Trophoblast cell (in vitro differentiated cells and primary cell): ENCODE measurements around the gene PAK6.

Source experiments
- DNase-seq, 2 donors: peaks; one replicate each; pipeline ENCODE4 v3.0.0-alpha.2; 2016
- H2AFZ ChIP-seq: 2 replicates; pipeline ENCODE4 v1.6.1; 2013; ENCODE audit warnings: low read length, moderate library complexity, mild to moderate bottlenecking; ENCODE audit not compliant: insufficient read depth, poor library complexity
- H2AK5ac ChIP-seq: 2 replicates; pipeline ENCODE4 v1.6.1; 2013; ENCODE audit warnings: mild to moderate bottlenecking, low read length
- H2BK120ac ChIP-seq: 2 replicates; pipeline ENCODE4 v1.6.1; 2013; ENCODE audit warnings: low read length, mild to moderate bottlenecking, moderate library complexity; ENCODE audit not compliant: insufficient read depth, poor library complexity
- H2BK12ac ChIP-seq: 2 replicates; pipeline ENCODE4 v1.6.1; 2013; ENCODE audit warnings: mild to moderate bottlenecking, low read length, moderate library complexity
- H2BK5ac ChIP-seq: 2 replicates; pipeline ENCODE4 v1.6.1; 2013; ENCODE audit warnings: low read length, low read depth, moderate library complexity, mild to moderate bottlenecking; ENCODE audit not compliant: poor library complexity
- H3K14ac ChIP-seq: 2 replicates; pipeline ENCODE4 v1.6.1; 2013; ENCODE audit warnings: mild to moderate bottlenecking, low read length
- H3K18ac ChIP-seq: 2 replicates; pipeline ENCODE4 v1.6.1; 2013; ENCODE audit warnings: mild to moderate bottlenecking, low read length
- H3K23ac ChIP-seq: 2 replicates; pipeline ENCODE4 v1.6.1; 2013; ENCODE audit warnings: low read length
- H3K27ac ChIP-seq: 2 replicates; pipeline ENCODE4 v1.5.1; 2013; ENCODE audit warnings: low read depth, mild to moderate bottlenecking, inconsistent platforms, low read length, moderate library complexity
- H3K27me3 ChIP-seq: 2 replicates; pipeline ENCODE4 v1.6.1; 2013; ENCODE audit warnings: inconsistent platforms, mild to moderate bottlenecking, low read length, moderate library complexity; ENCODE audit not compliant: insufficient read depth
- H3K36me3 ChIP-seq, 2 experiments: 1 replicate in 1 of 2; 2 replicates in 1 of 2; pipeline ENCODE4 v1.6.1; 2013; ENCODE audit warnings: low read length in 2 of 2, mild to moderate bottlenecking in 2 of 2, moderate library complexity in 1 of 2; ENCODE audit not compliant: insufficient read depth in 2 of 2, control insufficient read depth in 1 of 2
- H3K4ac ChIP-seq: 2 replicates; pipeline ENCODE4 v1.6.1; 2013; ENCODE audit warnings: low read depth, mild to moderate bottlenecking, low read length, moderate library complexity
- H3K4me1 ChIP-seq, 2 experiments: 1 replicate in 1 of 2; 2 replicates in 1 of 2; pipeline ENCODE4 v1.6.1; 2013; ENCODE audit warnings: low read length in 2 of 2, mild to moderate bottlenecking in 2 of 2, moderate library complexity in 1 of 2; ENCODE audit not compliant: insufficient read depth in 2 of 2, control insufficient read depth in 1 of 2
- H3K4me2 ChIP-seq: 2 replicates; pipeline ENCODE4 v1.6.1; 2013; ENCODE audit warnings: inconsistent platforms, mild to moderate bottlenecking, low read length, moderate library complexity
- H3K4me3 ChIP-seq: 2 replicates; pipeline ENCODE4 v1.5.1; 2013; ENCODE audit warnings: mild to moderate bottlenecking, low read depth, low read length, inconsistent platforms
- H3K79me1 ChIP-seq: one replicate; pipeline ENCODE4 v1.6.1; 2013; ENCODE audit warnings: low read length
- H3K79me2 ChIP-seq: 2 replicates; pipeline ENCODE4 v1.6.1; 2013; ENCODE audit warnings: low read length, mild to moderate bottlenecking; ENCODE audit not compliant: control insufficient read depth, insufficient read depth, poor library complexity
- H3K9ac ChIP-seq: 2 replicates; pipeline ENCODE4 v1.6.1; 2013; ENCODE audit warnings: mild to moderate bottlenecking, low read length
- H3K9me3 ChIP-seq: 2 replicates; pipeline ENCODE4 v1.6.1; 2013; ENCODE audit warnings: low read depth, mild to moderate bottlenecking, control low read depth, inconsistent platforms, low read length; ENCODE audit not compliant: insufficient read depth
- H4K12ac ChIP-seq: 2 replicates; pipeline ENCODE4 v1.6.1; 2013; ENCODE audit warnings: low read depth, mild to moderate bottlenecking, low read length, moderate library complexity
- H4K8ac ChIP-seq: 2 replicates; pipeline ENCODE4 v1.6.1; 2013; ENCODE audit warnings: low read depth, mild to moderate bottlenecking, low read length, moderate library complexity
- H4K91ac ChIP-seq: one replicate; pipeline ENCODE4 v1.6.1; 2013; ENCODE audit warnings: low read depth, mild to moderate bottlenecking, low read length, moderate library complexity
- WGBS: extraction: QIAGEN DNeasy Blood & Tissue Kit; methylation state at CpG from one replicate; pipeline ENCODE4 v1.1.7; 2013; ENCODE audit warnings: missing lambda C conversion rate; ENCODE audit not compliant: insufficient read length, insufficient coverage; ENCODE audit errors: extremely low coverage; 5-methylcytosine and 5-hydroxymethylcytosine counted together

The PAK6 gene

DNA sequence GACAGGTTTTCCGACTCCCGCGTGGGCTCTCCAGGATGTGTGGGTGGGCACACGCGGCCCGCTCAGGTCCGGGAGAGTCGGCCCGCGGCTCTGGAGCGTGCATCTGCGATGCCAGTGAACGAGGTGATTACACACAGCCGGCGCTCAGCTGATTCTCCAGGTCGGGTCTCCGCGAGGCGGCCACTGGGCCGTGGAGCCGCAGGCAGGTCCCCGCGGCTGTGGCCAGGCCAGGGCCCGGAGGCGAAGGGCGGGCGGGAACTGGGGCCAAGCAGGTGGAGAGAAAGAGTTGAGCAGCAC is 13.2 kb downstream of the PAK6 start:
- H2AK5ac ChIP-seq: peak overlapping the region; percentile 29
- H3K79me1 ChIP-seq: peaks cover 13% of the 10 kb centered on the region
- WGBS: no CpG with 5 or more reads among the region's 27 CpGs
- H3K27ac ChIP-seq: no peak overlapping the region
- H4K12ac ChIP-seq: peak overlapping the region; percentile 37
- H3K23ac ChIP-seq: no peak overlapping the region
- H2BK12ac ChIP-seq: peak overlapping the region; percentile 23
- no peaks in the 10 kb centered on the region for H3K36me3 ChIP-seq
- H2AFZ ChIP-seq: peak overlapping the region; percentile 88
- peak overlapping the region; percentile 76 for H3K4me2 ChIP-seq
- no peak overlapping the region for H4K8ac ChIP-seq
- H3K4me1 ChIP-seq: peaks cover 30 to 34% of the 10 kb centered on the region in 2 experiments
- no peak overlapping the region for H3K4ac ChIP-seq
- DNase-seq: peak in 1 of 2 donors; percentile 41
- H3K27me3 ChIP-seq: peaks cover 4% of the 10 kb centered on the region
- H2BK120ac ChIP-seq: no peak overlapping the region
- no peak overlapping the region for H2BK5ac ChIP-seq
- H4K91ac ChIP-seq: peak overlapping the region; percentile 23
- H3K4me3 ChIP-seq: no peak overlapping the region
- no peak overlapping the region for H3K9ac ChIP-seq
- peaks cover 9% of the 10 kb centered on the region for H3K79me2 ChIP-seq
- peak overlapping the region; percentile 66 for H3K14ac ChIP-seq
- no peaks in the 10 kb centered on the region for H3K9me3 ChIP-seq
- no peak overlapping the region for H3K18ac ChIP-seq

DNA sequence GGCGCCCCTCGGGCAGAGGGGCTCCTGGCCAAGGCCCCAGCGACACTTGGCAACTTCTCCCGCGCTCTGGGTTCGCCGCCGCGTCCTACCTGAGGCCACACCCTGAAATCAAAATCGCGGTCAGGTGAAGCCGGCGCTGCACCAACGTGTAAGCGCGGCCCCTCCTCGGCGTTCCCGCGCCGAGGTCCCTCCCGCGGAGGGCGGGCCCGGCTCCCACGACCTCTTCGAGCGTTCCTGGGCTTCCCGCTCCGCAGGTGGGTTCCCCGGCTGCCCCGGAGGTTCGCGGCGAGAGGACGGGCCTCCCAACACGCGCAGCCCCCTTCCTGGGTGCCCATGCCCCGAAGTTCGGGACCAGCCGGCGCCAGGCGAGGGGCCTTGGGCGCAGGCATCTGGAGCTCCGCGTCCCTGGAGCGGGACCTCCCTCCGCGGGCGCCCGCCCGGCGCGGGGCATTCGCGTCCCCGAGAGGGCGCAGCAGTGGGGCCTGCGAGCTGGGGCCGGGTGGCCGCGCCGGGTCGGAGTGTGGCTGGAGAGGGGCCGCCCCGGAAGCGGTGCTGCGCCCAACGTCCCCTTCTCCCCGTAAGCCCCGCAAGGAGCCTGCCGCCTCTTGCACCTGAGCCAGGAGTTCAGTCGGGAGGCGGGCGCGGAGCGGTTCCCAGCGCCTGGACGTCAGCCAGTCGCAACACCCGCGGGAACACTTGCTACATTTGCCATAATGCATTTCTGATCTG is 13.7 kb downstream of the PAK6 start:
- Histone ChIP-seq H2AK5ac (no peak overlapping the region), H4K8ac (peak overlapping the region; percentile 68), H3K4me3 (peak overlapping the region; percentile 66), H2BK5ac (peak overlapping the region; percentile 13), H3K9me3 (no peaks in the 10 kb centered on the region), H3K4me1 (peaks cover 35 to 40% of the 10 kb centered on the region in 2 experiments), H3K4ac (peak overlapping the region; percentile 64), H4K91ac (peak overlapping the region; percentile 88), H3K18ac (peak overlapping the region; percentile 64), H2BK120ac (peak overlapping the region; percentile 60), H3K14ac (peak overlapping the region; percentile 66), H4K12ac (peak overlapping the region; percentile 37), H3K23ac (no peak overlapping the region), H3K36me3 (no peaks in the 10 kb centered on the region), H3K9ac (no peak overlapping the region), H3K79me1 (peaks cover 18% of the 10 kb centered on the region), H3K27ac (no peak overlapping the region), H3K79me2 (peaks cover 9% of the 10 kb centered on the region), H2AFZ (peak overlapping the region; percentile 88), H3K27me3 (peaks cover 4% of the 10 kb centered on the region), H2BK12ac (peak overlapping the region; percentile 58), H3K4me2 (peak overlapping the region; percentile 76)
- DNase-seq: peak in 1 of 2 donors; percentile 46
- WGBS: no CpG with 5 or more reads among the region's 82 CpGs

DNA sequence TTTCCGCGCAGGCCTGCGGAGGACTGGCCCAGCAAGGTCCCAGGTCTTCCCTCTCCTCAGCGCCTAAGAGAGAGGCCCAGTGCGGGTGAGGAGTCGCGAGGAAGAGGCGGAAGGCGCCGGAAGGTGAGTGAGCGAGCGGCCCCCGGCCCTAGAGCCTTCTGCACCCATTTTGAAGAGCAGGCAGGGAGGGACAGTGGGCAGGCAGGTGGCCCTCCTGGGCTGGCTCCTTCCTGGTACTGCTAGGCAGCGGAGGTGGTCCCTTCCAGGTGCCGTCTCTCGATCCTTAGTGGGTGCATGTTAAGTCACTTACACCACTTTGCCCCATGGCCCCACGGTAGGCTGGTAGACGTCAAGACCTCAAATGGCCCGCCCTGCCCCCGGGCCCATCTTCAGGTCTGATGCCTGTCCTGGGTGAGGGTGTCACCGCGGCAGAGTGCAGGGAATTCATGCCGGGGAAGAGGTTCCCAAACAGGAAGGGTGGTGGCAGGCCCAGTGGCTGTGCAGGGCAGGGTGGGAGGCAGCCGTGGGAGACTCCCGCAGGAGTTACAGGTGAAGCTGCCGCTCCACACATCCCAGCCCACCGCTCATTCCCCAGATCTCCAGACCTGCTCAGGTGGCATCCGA is 14.4 kb downstream of the PAK6 start:
- no CpG with 5 or more reads among the region's 28 CpGs for WGBS
- no peak overlapping the region for H4K12ac ChIP-seq
- peak overlapping the region; percentile 76 for H3K4me2 ChIP-seq
- H2AK5ac ChIP-seq: peak overlapping the region; percentile 3
- H2BK5ac ChIP-seq: no peak overlapping the region
- H2AFZ ChIP-seq: peak overlapping the region; percentile 88
- H3K79me1 ChIP-seq: peaks cover 22% of the 10 kb centered on the region
- H4K91ac ChIP-seq: peak overlapping the region; percentile 88
- H3K14ac ChIP-seq: peak overlapping the region; percentile 66
- no peak overlapping the region for H3K23ac ChIP-seq
- H3K4ac ChIP-seq: peak overlapping the region; percentile 20
- H3K27me3 ChIP-seq: peaks cover 4% of the 10 kb centered on the region
- H4K8ac ChIP-seq: peak overlapping the region; percentile 25
- H2BK120ac ChIP-seq: peak overlapping the region; percentile 60
- H3K18ac ChIP-seq: peak overlapping the region; percentile 64
- H3K4me3 ChIP-seq: peak overlapping the region; percentile 66
- DNase-seq: no peak
- H3K9ac ChIP-seq: no peak overlapping the region
- H3K79me2 ChIP-seq: peaks cover 9% of the 10 kb centered on the region
- H3K36me3 ChIP-seq: no peaks in the 10 kb centered on the region
- no peak overlapping the region for H3K27ac ChIP-seq
- no peaks in the 10 kb centered on the region for H3K9me3 ChIP-seq
- H2BK12ac ChIP-seq: peak overlapping the region; percentile 58
- peaks cover 41 to 44% of the 10 kb centered on the region in 2 experiments for H3K4me1 ChIP-seq

DNA sequence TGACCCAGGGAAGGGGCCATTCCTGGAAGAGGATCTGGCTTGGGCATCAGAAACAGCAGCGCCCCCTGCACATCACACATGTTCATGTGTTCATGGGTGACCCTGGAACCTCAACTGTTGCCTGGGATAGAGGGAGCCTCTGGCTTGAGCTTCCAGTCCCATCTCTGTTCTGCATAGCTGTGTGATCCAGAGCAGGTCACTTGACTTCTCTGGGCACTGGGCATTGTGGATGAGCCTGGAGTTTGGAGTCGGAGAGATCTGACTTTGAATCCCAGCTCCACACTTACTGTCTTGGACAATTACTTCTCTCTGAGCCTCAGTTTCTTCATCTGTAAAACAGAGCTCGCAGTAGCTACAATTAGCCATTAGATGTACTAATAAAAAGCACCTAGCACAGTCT is 15.6 kb downstream of the PAK6 start:
- Histone ChIP-seq H2BK12ac (no peak overlapping the region), H3K18ac (no peak overlapping the region), H4K8ac (no peak overlapping the region), H2AFZ (no peak overlapping the region), H3K4me3 (no peak overlapping the region), H3K14ac (no peak overlapping the region), H4K12ac (no peak overlapping the region), H3K79me2 (peaks cover 9% of the 10 kb centered on the region), H3K27ac (no peak overlapping the region), H2BK120ac (no peak overlapping the region), H3K4me2 (no peak overlapping the region), H3K9me3 (no peaks in the 10 kb centered on the region), H3K27me3 (peaks cover 4% of the 10 kb centered on the region), H3K36me3 (no peaks in the 10 kb centered on the region), H4K91ac (no peak overlapping the region), H3K79me1 (peaks cover 31% of the 10 kb centered on the region), H2AK5ac (no peak overlapping the region), H2BK5ac (no peak overlapping the region), H3K23ac (no peak overlapping the region), H3K4ac (no peak overlapping the region), H3K4me1 (peaks cover 50 to 53% of the 10 kb centered on the region in 2 experiments), H3K9ac (no peak overlapping the region)
- no CpG with 5 or more reads among the region's 3 CpGs for WGBS
- no peak for DNase-seq
